GM21529 (cell line): ENCODE results near the gene UBN1.

Experiments
- ATAC-seq: cut with Tn5 transposase; IDR thresholded peaks from one replicate; pipeline ENCODE4 v1.9.1; 2021; ENCODE audit not compliant: unreplicated experiment

Gene UBN1

DNA sequence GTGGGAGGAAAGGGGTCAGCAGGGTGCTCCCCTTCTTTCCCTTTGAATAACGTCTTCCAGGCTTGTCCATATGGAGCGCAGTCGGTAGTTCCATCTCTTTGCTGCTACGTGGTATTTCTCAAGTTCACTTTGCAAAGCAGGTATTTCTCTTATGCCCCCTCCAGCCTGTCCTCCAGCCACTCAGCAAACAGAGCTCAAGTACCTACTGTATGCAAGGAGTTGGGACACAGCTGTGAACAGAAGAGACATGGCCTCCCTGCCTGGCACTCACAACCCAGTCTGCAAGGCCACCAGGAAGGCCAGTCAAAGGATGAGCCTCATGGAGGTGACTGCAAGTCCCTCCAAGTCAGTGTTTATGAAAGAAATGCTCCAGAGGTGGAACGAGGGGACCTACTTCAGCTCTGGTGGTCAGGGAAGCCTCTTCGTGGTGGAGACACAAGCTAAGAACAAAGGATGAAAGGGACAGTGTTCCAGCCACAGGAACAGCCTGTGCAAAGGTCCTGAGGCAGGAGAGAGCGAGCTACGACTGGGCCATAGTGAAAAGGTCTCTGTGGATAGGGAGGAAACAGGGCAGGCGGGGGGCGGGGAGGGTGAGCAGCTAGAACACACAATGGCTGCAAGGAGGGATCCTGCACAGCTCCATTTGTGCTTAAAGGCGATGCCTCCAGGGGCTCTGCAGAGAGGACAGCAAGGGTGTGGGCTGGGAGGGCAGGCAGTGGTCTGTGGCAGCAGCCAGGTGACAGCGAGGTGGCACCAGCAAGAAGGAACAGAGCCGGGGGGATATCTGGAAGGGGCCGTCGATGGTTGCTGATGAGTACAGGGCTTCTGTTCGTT is 57.0 kb downstream of the UBN1 start:
- no peak for ATAC-seq

- no peak for ATAC-seq
Measured at GRCh38 chr16:4904942-4905615, 57.8 kb downstream of the UBN1 start.

DNA sequence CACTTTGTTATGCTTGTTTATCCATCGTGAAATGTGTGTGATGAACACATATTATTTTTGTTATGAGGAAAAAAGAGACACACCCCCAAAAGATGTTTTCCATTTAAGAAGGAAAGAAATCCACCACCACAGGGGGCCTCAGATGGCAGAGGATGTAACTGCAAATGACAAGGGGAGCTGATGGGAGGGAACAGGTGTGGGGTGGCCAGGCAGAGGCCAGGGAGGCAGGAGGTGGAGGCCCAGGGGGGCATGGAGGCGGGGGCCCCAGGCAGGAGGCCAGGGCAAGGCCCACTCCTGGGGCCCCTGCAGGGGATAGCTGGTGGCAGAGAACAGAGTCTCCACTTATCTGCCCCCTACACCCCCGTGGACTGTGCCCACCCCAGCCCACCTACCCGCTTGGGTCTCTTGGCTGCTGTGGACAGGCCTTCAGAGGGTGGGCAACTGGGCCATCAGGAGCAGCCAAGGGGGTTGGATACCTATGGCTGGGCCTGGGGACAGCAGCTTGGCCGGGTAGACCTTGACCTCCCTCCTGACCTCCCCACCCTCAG is 61.6 kb downstream of the UBN1 start:
- ATAC-seq, result no peak

DNA sequence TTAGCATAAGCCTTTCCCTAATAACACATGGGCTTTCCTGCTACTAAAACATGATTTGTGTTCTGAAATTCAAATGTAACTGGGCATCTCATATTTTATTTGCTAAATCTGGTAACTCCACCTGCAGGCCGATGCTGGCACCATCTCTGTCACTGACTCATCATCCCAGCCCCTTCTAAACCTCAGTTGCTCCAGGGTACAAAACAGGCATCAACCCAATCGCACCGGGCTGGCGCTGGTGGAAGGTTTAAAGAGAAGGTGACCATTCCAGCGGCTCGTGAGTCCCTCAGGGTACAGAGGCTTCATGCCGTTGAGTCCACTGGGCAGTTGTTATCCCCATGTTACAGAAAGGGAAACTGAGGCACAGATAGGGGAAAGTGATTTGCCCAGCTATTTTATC is 62.5 kb downstream of the UBN1 start:
- no peak for ATAC-seq

DNA sequence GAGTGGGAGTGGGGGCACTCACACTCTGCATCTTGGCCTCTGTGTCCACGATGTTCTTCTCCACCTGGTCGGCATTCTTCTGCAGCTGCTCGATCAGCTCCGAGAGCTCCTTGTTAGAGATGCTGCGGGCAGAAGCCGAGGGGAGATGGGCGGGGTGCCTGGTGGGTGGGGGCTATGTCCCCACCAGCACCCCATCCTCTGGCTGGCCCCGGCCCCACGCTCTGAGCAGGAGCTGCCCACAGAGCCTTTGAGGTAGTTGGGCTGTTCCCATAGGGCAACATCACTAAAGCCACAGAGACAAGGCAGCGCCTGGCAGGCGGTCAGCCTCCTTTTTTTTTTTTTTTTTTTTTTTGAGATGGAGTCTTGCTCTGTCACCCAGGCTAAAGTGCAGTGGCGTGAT is 63.5 kb downstream of the UBN1 start:
- no peak for ATAC-seq

DNA sequence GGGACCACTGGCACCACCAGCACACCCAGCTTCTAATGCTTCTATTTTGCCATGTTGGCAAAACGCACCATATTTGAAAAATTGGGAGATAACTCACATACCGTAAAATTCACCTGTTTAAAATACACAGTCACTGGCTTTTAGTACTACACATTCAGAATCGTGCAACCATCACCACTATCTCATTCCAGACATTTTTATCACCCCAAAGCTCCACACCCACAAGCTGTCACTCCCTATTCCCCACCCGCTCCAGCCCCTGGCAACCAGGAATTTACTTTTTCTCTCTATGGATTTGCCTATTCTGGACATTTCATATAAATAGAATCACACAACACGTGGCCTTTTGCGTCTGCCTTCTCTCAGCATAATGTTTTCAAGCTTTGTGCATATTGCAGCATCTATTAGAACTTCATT is 64.7 kb downstream of the UBN1 start:
- ATAC-seq, result no peak

GRCh38 chr16:4913130-4913773 is 66.0 kb downstream of the UBN1 start:
- ATAC-seq, result no peak

DNA sequence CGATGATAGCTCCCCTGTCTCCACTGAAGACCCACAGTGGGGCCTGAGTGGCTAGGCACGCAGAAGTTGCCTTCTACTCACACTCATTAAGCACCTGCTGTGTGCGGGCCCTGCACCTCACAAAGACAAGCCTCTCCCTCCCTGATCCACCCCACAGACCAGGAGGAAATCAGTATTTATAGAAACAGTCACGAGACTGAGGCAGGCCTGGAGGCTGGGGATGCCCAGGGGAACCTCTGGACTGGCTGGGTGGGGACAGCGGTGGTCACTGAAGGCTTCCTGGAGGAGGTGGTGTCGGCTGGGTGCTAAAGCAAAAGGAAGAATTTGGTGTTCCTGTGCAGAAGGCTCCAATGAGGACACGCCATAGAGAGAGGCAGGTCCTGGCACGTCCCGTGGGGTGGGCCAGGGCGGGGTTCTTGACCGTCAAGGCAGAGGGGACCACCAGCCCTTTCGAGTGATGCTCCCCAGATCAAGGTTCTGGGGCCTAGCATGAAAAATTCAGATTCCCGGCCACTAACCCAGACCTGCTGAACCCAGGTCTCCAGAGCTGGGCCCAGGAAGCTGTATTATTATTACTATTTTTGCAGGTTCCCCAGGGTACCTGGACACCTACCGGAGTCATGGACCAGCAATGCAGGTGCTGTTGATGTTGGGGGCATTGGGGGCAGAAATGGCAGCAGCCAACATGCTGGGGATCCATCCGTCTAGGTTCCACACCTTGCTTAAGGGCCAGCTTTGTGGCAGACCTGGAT is 66.7 kb downstream of the UBN1 start:
- no peak for ATAC-seq

DNA sequence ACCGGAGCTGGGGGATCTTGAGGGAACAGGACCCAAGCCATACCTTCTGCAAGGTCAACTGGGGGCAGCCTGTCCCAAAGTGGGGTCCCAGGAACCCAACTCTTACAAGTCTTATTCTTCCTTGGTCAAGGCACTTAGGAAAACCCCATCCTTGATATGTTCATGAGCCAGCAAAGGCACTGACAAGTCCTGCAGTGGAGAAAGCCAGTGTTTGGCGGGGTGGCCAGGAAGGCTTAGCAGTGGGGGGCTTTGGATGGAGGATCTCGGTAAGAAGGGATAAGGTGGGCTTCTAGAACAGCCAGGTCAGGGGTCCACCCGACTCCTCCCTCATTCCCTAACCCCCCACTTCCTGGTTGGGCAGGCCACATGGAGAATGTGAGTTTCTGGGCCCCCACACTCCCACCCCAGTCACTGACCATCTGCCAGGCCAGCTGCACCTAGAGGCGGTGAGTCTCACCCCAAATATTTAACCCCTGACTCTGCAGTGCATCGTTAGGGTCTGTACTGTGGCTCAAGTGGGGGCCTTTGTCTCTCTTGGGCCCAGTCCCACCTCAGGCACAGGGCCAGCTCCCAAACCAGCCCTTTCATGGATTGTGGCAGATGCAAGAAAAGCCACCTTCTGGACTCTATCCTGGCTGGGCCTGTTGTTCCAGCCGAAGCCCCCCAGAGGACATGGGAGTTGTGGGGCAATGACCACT is 67.4 kb downstream of the UBN1 start:
- ATAC-seq, result no peak

GRCh38 chr16:4915226-4915761 is 68.0 kb downstream of the UBN1 start:
- ATAC-seq, result no peak

GRCh38 chr16:4917117-4917516 is 69.8 kb downstream of the UBN1 start:
- ATAC-seq, result no peak

DNA sequence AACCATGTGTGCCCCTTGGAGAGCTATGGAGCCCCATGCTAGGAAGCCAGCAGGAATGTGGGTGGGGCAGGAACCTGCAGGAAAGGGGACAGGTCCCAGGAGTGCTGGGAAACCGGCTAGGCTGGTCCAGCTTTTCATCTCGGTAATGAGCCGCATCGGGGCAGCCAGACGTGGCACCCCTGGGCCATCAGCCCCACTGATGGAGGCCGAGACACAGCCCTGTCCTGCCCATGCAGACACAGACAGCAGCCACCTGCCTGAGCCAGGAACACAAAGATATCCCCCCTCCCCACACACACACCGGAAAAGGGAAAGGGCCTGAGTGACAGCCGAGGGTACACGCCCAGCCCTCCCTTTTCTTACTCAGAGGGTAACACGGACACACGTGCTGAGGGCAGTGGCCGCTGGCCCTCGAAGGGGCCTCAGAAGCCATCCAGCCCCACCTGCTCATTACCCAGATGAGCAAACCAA is 71.5 kb downstream of the UBN1 start:
- ATAC-seq, result no peak

DNA sequence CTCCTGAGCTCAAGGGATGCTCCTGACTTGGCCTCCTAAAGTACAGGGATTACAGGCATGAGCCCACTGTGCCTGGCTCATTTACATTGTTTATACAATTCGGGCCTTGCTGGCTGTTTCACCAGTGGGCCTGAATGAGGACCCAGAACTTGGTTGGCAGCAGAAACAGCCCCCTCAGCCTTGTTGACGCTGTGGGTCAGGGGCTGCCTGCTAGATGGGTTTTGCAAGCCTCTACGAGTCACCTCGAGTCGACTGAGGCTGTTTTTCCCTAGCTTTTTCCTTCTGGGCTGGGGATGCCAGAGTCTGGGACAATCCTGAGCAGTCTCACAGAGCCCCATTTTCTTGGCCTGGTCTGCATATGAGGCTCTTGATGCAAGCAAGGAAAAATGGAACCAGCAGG is 73.5 kb downstream of the UBN1 start:
- ATAC-seq, result no peak

GRCh38 chr16:4922721-4923342 is 75.6 kb downstream of the UBN1 start:
- no peak for ATAC-seq

DNA sequence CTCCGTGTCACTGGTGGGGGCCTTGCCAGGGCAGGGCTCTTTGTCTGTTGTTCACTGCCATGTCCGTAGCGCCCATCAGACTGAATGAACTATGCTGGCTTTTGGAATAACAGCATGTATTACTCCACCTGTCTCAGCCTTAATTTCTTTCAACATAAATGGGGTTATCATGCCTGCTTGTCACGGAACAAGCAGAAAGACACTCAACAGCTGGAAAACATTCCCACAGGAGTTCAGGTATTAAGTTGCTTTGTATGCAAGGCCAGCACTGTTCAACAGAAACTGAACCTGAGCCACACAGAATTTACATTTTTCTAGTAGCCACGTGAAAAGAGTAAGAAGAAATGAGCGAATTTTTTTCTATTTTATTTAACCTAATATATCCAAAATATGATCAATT is 76.6 kb downstream of the UBN1 start:
- ATAC-seq, result no peak

GRCh38 chr16:4924593-4925292 is 77.5 kb downstream of the UBN1 start:
- ATAC-seq, result no peak

- no peak for ATAC-seq
Measured at GRCh38 chr16:4925293-4925607, 78.0 kb downstream of the UBN1 start.

DNA sequence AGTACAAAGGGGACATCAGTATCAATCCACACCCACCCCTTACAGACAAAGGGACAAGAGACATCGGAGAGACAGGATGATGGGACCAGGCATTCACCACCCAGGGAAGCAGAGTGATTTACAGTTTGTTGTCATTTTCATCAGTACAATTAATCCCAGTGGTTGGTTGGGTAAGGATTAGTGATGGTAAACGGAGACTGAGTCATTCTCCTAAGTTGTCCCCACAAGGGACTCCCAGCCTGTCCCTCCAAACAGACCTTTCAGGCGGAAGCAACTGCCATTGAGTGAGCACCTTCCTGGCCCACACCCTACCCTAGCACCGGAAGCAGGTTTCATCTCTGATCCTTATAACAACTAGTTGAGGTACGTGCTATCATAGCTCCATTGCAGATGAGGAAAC is 78.5 kb downstream of the UBN1 start:
- no peak for ATAC-seq

DNA sequence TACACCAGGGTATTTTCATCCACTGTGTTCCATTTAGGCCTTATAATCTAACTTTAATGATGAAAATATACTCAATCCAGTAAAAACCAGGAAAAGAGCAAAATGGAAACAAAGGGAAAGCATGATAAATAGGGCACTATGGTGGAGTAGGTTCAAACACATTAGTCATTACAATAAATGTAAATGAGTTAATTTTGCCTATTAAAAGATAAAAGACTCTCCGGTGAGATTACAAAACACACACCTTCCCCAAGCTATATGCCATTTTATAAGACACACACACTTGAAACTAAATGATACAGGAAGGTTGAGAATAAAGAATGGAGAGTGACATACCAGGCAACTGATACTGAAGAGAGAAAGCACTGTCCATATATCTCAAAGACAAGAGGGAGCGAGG is 79.6 kb downstream of the UBN1 start:
- ATAC-seq, result no peak
